Hematopoietic multipotent progenitor cell treated with erythropoietin and hydrocortisone succinate and interleukin-3 and kit ligand, for 15 days (in vitro differentiated cells): Measurements from ENCODE around the gene CPXM1.
"Not testable (repeated sequence)": the region's sequence is repeated elsewhere in the genome, so short reads cannot be mapped to it uniquely, and the experiment has no call there.

Source experiments
- DNase-seq: peaks from one replicate; pipeline ENCODE4 v3.0.0-alpha.2; 2015; ENCODE audit warnings: low spot score

Gene CPXM1

DNA sequence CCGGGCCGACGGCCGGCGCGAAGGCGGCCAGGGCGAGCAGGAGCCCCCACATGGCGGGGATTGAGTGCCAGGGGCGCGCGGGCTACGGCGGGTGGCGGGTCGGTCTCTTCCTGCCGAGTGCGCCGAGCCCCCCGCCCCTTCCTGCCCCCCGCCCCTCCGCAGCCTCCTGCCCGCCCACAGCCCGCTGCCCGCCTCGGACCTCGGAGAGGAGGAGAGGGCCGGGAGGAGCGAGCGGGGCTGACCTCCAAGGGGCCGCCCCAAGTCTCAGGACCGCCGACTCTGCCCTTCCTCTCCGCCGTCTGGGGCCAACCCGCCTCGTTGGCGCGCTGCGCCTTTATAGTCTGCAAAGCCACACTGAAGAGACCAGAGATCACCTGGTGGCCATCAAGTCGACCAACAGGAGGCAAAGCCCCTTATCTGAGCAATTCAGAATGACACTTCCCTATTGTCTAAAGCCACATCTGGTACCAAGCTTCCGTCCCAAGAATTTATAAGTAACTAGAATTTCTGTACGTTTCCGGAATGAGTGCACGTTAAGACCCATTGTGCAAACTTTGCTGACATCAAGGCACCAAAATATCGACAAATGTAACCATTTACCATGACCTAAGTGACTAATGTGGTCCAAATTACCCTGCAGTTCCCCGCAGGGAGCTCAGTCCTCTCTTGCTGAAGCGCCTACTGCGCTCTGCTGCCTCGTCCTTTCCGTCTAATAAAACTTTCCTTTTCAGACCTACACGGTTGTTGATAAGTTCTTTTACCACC, at the start of gene CPXM1:
Gene CPXM1, minus strand, starts transcription at position 107 of the 765 bp plus-strand sequence. Its CDS starts 55 bp downstream, at position 52.
- DNase-seq = no peak

DNA sequence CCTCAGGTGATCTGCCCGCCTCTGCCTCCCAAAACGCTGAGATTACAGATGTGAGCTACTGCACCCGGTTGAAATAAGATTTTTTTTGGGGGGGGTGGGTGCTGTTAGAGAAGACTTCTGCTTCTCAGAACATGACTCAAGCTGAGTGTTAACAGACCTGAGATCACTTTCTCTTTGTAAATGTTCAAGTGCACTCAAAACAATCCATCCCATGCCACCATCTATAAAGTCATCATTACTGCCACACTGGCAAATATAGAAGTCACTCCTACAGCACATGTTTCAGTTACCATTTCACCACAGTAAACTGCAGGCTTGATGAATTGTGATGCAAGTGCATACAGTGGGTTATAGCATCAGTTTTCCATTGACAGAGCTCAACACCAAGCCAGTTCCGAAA, 49.1 kb upstream of the CPXM1 start:
- no peak for DNase-seq

DNA sequence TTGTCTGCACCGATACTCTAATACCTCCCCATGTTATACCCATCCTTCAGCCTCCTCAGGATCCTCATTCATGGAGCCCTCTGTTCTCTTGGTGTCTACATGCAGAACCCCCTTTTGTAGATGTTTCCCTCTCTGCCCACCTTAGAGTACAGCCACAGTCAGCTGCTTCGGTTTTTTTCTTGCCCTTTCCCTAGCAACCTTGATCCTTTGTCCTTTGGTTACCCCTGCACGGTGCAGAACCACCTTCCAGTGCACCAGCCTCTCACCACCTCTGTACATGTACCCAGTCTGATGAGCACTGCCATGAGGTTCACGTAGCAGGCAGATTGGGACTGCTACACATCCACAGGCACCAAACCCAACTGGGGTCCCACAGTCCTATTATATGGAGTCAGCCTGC, 47.4 kb upstream of the CPXM1 start:
- DNase-seq = no peak

DNA sequence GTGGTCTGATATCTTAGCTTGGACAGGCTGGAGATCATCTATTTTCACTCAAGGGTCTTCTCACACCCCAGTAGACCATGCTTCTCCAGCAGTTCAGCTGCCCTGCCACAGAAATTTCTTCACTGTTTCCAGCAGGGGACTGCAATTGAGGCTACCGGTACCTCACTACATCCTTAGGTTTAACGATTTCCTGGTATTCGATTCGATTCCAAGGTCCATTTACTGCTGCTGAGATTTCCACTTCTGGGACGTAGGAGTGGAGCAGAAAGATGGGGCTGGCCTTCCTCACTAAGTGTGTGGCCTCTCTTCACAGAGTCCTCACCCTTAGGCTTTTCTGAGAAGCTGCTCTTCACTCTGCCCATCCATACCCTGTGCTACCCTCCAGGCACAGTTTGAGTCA, 46.3 kb upstream of the CPXM1 start:
- DNase-seq = no peak

DNA sequence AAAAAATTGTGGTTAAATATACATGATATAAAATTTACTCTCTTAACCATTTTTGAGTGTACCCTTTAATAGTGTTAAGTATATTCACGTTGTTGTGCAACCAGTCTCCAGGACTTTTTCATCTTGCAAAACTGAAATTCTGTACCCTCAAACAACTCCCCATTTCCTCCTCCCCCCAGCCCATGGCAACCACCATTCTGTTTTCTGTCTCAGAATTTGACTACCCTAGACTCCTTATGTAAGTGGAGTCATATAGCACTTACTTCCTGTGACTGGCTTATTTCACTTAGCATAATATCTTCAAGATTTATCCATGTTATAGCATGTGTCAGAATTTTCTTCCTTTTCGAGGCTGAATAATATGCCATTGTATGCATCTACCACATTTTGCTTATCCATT, 45.2 kb upstream of the CPXM1 start:
- no peak for DNase-seq

DNA sequence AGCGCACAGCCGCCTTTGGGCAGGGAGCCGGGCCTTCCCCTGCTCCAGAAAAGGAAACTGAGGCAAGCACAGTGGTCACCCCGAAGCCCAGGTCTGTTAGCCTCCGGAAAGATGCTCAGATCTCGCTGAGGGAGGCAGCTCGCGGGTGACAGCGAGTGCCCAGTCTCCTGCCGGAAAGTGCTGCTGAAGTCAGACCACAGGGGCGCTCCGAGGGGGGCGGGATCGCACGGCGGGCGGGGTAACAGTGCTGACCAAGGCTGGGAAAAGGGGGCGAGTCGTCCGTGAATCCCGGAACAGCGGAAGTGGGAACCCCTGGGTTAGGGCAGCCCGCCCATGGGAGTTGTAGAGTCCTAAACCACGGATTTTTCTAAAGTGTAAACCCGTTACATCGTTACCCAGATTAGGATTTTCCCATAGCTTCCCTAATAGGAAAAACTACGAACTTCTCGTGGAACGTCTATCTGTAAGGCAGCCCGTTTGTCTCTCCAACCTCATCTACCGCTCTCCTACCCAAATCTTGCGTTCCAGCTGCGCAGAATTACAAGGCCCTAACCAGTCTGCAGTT, 40.6 kb upstream of the CPXM1 start:
- no peak for DNase-seq

DNA sequence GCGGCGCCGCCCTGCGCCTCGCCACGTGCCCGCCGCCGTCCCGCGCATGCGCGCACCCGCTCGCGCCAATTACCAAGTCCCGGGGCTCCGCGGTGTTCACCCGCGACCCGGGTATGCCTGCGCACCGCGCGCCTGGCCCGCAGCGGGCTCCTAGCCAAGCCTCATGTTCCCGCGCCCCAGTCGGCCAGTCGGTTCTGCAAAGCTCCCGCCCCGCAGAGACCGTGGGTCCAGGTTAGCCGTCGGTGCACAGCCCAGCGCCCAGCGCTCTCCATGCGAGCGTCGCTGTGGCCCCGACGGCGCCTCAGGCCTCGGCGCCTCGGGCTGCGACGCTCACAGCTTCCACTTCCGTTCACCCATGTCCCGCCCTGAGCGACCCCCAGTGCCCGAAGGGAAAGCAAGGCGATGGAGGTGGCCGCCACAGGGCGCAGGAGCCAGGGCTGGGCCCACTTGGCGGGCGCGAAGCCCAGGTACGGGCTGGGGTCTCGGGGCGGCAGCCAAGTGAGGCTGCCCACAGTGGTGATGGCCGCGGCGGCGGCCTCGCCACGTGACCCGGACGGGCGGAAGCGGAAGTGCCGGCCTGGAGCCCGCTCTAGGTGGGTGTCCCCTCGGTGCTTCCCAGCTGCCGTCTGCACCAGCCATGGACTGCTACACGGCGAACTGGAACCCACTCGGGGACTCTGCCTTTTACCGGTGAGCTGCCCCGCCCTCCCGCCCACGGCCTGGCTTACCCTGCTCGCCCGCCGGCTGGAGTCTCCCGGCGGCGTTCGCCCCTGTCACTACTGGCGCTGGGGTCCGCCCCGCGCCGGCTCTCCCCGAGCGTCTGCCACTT, 39.9 kb upstream of the CPXM1 start, which contains the start of the genes PCED1A and VPS16:
Gene PCED1A, minus strand, starts transcription at position 518 of the 829 bp plus-strand sequence. CDS start 743 bp downstream, outside the sequence.
Gene VPS16, plus strand, starts transcription at position 608 of the 829 bp plus-strand sequence. Its CDS starts 30 bp downstream, at position 638.
- peak; percentile 79 for DNase-seq

DNA sequence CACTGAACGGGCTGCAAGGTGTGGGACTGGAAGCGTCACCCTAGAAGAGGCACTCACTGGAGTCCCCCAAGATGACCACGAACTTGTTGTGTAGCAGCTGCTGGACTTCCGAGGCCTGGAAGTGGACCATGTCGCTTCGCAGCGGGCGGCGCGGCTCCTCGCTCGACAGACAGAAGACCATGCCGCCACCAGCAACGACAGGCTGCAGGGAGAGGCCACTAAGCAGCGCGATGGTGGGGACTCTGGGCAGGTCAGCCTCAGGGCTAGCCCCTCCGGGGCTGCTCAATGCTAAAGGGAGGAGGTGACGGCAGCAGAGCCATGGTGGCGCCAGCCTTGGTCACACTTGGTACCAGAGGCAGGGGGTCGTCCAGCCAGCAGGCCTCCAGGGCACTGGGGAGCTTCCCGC, 39.3 kb upstream of the CPXM1 start:
- DNase-seq = no peak

DNA sequence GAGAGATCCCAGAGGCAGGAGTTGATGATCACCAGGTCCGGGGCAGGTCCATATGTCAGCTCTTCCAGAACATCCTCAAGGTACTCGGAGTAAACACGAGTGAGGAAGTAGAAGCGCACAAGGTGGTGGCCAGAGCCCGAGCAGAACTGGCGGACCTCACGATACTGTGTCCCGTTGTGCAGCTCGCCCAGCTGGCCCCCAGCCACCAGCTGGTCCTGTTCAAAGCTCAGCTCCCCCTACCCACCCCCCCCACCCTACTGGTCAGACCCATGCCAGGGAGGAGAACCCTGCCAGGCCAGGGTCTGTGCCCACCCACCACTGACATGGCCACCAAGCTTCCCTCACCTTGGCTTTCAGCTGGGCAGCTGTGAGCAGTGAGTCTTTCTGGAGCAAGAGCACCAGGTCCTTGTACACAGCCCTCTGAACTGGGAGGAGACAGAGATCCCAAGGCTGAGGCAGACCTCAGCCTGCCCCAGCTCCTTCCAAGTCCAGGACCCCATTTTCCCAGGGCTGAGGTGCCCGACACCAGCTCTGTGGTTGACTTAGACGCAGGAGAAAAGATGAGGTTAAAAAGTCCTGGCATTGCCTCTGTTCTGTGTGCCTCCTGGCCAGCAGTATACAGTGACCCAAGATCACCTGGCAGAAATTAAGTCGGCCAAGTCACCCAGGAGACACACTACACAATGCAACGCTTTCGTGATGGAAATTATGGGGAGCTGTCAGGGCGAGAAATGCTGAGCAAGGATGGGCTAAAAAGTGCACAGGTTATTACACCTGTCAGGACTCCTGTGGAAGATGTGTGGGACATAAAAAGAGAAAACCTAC, 38.6 kb upstream of the CPXM1 start:
- DNase-seq = no peak

DNA sequence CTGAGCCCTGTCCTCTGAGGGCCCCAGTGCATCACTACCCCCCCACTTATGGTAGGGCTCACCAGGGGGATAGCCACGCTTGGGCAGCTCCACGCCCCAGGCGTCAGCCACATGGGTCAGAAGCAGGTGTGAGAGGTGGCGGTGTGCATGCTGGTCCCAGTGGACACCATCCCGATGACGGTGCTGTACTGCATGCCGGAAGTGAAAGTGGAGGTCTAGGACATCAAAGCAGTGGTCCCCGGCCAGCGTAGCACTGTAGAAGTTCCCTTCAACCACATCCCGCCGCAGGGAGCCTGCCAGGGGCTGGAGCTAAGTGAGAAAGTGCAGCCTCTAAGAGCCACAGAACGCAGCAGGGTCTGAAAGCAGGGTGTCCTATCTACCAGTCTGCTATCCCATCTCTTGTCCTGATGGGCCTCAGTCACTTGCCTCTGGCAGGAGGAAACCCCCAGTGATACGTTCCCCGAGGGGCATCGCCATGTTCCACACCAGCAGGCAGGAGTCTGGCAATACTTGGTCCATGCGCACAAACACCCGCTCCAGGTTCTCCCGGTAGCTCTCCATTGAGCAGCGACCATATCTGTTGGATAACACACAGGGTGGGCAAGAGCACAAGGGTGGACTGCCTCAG, 37.9 kb upstream of the CPXM1 start:
- DNase-seq = no peak

DNA sequence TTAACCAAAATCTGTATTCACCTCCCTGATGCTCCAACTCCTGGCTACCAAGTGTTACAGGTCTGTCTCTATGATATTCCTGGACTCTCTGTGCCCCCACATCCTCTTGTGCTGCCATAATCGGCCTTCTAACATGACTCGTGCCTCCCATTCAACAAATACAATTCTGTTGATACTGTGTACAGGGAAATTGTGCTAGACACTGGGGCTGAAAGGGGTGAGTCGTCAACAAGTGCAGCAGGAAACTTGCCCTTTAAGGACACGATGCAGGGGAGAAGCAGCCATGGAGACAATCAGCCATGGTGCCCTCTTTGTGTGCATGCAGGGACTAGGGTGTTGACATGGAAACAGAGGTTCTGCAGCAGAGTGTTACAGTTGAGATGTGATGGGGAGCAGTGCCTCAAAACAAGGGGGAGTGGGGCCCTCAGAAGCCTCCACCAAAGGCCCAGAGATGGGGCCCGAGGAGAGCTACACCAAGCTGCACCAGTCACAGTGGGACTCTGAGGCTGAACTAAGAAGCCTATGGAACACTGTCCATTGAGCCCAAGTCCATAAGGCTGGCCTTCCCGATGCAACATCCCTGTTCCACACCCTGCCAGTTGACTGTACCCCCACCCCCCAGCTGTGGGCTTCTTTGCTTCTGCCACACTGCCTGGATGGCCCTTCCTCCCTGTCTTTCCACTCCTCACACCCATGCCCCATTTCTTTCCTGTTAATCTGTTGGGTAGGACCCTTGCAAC, 37.0 kb upstream of the CPXM1 start:
- no peak for DNase-seq

DNA sequence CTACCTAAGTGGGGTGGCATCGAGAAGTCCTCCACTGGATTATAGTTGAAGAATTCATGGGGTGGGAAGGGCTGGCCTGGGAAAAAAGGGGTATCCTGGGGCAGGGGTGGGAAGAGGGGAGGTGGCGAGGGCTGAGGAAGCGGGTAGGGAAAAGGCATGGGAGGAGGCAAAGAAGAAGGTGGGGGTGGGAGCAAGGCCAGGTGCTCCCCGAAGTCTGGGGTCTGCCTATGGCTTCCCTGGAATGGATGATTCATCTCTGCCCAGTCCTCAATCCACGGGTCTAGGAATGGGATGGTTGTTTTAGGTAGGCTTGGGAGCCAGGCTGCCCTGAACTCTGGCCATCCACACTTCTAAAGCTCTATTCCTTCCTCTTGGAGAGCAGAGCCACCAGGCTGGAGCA, 35.6 kb upstream of the CPXM1 start:
- no peak for DNase-seq

DNA sequence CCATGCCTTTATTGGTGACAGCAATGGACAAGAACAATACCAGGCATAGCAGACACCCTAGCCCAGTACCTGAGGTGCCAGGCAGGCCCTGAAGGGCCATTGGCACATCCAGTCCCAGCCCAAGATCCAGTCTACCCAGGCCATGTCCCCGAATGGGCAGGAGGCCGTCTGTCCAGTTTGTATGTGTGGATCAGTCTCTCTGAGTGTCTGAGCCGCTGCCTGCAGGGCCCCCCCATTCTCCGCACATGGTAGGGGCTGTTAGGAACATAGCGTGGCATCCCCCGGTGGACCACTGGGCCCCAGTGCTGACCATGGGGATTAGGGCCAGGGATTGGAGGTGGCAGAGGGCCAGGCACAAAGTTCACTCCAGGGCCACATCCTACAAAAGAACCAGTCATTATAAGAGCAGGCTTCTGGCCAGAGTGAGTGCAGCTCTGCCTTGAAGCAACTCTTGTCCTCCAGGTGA, 34.9 kb upstream of the CPXM1 start:
- no peak for DNase-seq

DNA sequence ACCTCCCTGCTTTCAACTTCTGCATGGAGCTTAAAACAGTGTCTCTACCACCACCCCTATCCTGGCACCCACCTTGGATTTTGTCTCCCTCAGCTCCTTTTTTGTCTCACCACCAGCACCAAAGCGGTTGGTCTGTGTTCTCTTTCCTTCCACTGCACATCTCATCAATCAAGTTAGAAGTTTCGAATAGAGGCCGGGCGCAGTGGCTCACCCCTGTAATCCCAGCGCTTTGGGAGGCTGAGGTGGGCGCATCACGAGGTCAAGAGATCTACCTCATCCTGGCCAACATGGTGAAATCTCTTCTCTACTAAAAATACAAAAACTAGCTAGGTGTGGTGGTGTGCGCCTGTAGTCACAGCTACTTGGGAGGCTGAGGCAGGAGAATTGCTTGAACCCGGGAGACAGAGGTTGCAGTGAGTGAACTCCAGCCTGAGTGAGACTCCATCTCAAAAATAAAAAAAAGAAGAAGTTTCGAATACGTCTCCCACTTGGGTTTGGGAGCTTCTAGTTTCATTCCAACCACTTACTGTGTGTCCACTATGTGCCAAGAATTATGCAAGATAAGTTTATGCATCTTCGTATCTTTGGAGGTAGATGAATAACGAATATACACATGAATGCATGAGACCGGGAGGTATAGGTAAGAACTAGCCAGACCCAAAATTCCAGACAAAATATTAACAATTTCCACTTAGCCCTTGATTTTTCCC, 34.1 kb upstream of the CPXM1 start:
- DNase-seq = no peak

DNA sequence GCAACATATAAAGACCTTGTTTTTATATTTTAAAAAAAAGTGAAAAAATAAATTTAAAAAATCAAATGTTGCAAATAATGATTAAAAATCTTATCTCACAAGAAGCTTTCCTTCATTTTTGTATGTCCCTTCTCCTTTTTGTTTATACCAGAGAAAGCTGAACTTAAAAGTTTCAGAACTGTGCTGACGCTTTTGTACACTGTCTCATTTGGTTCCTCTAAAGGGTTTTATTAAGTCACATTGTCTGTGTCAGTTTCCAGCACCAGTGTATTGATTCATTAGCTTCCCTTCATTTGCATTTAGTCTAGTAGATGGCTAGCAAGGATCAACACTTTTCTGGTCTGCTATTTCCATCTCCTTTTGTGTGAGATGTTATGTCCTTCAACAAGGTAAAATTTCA, 33.3 kb upstream of the CPXM1 start:
- DNase-seq = no peak

DNA sequence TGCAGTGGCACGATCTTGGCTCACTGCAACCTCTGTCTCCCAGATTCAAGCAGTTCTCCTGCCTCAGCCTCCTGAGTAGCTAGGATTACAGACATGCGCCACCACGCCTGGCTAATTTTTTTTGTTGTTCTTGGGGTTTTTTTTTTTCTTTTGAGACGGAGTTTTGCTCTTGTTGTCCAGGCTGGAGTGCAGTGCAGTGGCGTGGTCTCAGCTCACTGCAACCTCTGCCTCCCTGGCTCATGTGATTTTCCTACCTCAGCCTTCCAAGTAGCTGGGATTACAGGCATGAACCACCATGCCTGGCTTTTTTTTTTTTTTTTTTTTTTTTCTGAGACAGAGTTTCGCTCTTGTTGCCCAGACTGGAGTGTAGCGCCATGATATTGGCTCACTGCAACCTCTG, 30.8 kb upstream of the CPXM1 start:
- not testable (repeated sequence) for DNase-seq

DNA sequence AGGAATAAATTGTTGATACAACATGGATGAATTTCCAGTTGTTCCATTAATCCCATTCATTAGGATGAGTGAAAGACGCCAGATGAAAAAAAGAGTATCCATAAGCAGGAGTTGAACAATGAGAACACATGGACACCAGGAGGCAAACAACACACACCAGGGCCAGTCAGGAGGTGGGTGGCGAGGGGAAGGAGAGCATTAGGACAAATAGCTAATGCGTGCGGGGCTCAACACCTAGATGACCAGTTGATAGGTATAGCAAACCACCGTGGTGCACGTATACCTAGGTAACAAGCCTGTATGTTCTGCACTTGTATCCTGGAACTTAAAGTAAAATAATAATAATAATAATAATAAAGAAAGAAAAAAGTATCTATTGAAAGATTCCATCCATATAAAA, 28.9 kb upstream of the CPXM1 start:
- DNase-seq = no peak

DNA sequence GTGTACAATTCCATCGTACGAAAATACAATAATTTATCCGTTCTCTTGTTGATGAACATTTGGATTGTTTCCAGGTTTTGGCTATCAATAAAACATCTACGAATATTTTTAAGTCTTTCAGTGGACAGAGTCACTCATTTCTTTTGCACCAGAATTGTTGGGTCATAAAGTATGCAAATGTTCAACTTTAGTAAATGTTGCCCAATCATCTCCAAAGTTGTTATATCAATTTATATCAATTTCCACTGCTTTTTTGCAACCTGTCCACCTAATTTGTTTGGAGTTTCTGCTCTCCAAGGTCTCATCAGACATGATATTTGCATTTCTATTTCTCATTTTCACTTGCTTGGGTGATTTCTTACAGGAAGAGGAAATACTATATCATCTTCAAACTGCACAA, 26.2 kb upstream of the CPXM1 start:
- DNase-seq = no peak

DNA sequence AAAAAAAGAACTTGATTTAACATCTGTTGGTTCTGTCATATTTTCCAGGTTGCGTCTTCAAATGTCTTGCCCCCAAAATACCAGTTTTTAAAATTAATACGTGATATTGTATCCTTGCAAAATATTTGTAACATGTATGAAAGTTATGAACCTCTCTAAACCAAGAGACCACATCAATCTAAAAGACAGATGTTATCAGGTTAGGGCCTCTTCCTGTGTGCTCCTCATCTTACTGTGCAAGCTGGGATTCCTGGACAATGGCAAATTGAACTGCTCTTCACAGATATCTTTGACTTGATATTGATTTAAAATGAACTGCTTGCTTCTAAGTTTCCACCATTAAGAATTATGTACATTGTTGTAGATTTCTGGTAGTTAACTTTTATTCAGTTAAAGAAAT, 25.3 kb upstream of the CPXM1 start:
- no peak for DNase-seq

DNA sequence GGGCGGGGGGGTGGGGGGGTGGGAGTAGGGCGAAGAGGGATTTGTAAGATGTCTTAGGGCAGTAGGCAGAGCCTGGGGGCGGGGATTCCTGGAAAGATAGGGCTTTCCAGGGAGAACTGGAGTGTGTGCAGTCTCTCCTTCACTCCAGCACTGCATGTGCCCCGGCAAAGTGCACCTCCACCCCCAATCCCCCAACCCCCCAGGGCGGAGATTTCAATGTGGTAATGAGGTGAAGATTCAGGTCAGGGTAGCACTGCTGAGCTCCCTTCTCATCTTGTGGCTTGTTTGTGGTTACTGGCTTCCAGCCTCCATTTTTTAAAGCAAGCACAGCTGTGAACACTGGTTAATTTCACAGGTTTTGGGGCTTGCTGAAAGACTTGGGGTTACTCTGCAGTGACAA, 21.6 kb upstream of the CPXM1 start:
- DNase-seq = no peak
